Osteoblast (primary cell): ENCODE data around the gene MYO3B. TPM values are rescaled to one million over a fixed set of nuclear protein-coding genes. Genes with fewer than 3 reads are reported as not detected.

Experiments
- DNase-seq: peaks from one replicate; pipeline ENCODE4 v3.0.0; 2011; ENCODE audit warnings: low spot score, mixed read lengths; ENCODE audit not compliant: insufficient read length; ENCODE audit errors: missing footprints
- H2AFZ ChIP-seq: 2 replicates; pipeline ENCODE4 v1.6.0; 2011; ENCODE audit warnings: mild to moderate bottlenecking, low read length
- H3K27ac ChIP-seq: 2 replicates; pipeline ENCODE4 v1.5.1; 2011; ENCODE audit warnings: mild to moderate bottlenecking, low read depth, low read length, moderate library complexity
- H3K27me3 ChIP-seq: 2 replicates; pipeline ENCODE4 v1.6.0; 2012; ENCODE audit warnings: mild to moderate bottlenecking, control low read depth, inconsistent platforms, low read length, moderate library complexity; ENCODE audit not compliant: insufficient read depth
- H3K36me3 ChIP-seq: 2 replicates; pipeline ENCODE4 v1.5.1; 2011; ENCODE audit warnings: mild to moderate bottlenecking, low read length, control low read depth, moderate library complexity; ENCODE audit not compliant: insufficient read depth
- H3K4me1 ChIP-seq: 2 replicates; pipeline ENCODE4 v1.5.1; 2011; ENCODE audit warnings: mild to moderate bottlenecking, low read length, control low read depth, moderate library complexity; ENCODE audit not compliant: insufficient read depth
- H3K4me2 ChIP-seq: 2 replicates; pipeline ENCODE4 v1.6.0; 2011; ENCODE audit warnings: mild to moderate bottlenecking, low read length; ENCODE audit not compliant: insufficient read depth
- H3K4me3 ChIP-seq: fragments of 200-600 bp; sonication (generic); 3 replicates; pipeline ENCODE4 v1.5.1; 2012; ENCODE audit warnings: mild to moderate bottlenecking, low read length, inconsistent platforms; ENCODE audit not compliant: insufficient read depth
- H3K79me2 ChIP-seq: 2 replicates; pipeline ENCODE4 v1.6.0; 2012; ENCODE audit warnings: mild to moderate bottlenecking, low read length, control low read depth, inconsistent platforms; ENCODE audit not compliant: insufficient read depth
- H3K9me3 ChIP-seq: 2 replicates; pipeline ENCODE4 v1.5.1; 2011; ENCODE audit warnings: low read depth, low read length, control low read depth
- H4K20me1 ChIP-seq: 2 replicates; pipeline ENCODE4 v1.6.0; 2012; ENCODE audit warnings: mild to moderate bottlenecking, low read length, control low read depth; ENCODE audit not compliant: insufficient read depth
- CTCF ChIP-seq: IDR thresholded peaks from 2 replicates; pipeline ENCODE4 v1.5.1; 2011; ENCODE audit warnings: mild to moderate bottlenecking, low read depth, low read length, moderate library complexity; ENCODE audit errors: extremely low read depth
- total RNA-seq: library from RNA; depleted of rRNA; stranded (reverse); fragments of >200 nt; gene quantifications from 2 replicates; pipeline ENCODE4 v1.2.3, GENCODE V29; 2012

MYO3B gene
- total RNA-seq, 1 donor, result 0.36 TPM

DNA sequence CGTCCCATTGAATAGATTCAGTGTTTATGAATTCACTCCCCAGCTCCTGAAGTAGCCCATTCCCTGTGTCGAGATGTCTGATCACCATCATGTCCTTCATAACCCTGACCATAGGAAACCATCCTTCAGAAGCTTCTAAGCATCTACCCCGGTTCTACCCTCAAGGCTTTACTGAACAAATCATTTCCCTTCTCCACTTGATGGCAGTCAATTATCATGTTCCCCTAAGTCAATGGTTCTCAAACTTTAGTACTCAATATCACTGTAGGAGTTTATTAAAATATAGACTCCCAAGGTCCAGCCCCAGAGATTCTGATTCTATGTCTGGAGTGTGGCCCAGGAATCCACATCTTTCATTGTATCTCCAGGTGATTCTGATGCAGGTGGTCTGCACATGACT, 308.8 kb downstream of the MYO3B start:
- no peaks in the 10 kb centered on the region for H3K4me1 ChIP-seq
- no peaks in the 10 kb centered on the region for H3K36me3 ChIP-seq
- DNase-seq, result no peak
- H3K4me3 ChIP-seq, result no peak overlapping the region
- no peak for TF ChIP-seq CTCF
- no peak overlapping the region for H3K27ac ChIP-seq
- H3K79me2 ChIP-seq, result no peaks in the 10 kb centered on the region
- no peaks in the 10 kb centered on the region for H3K9me3 ChIP-seq
- H2AFZ ChIP-seq, result no peak overlapping the region
- H3K4me2 ChIP-seq, result no peak overlapping the region
- no peaks in the 10 kb centered on the region for H3K27me3 ChIP-seq
- H4K20me1 ChIP-seq, result no peaks in the 10 kb centered on the region

- Histone ChIP-seq H3K79me2 (no peaks in the 10 kb centered on the region), H3K9me3 (no peaks in the 10 kb centered on the region), H3K27ac (no peak overlapping the region), H3K4me2 (no peak overlapping the region), H3K4me3 (no peak overlapping the region), H4K20me1 (no peaks in the 10 kb centered on the region), H3K4me1 (no peaks in the 10 kb centered on the region), H2AFZ (no peak overlapping the region), H3K27me3 (no peaks in the 10 kb centered on the region), H3K36me3 (no peaks in the 10 kb centered on the region)
- DNase-seq, result no peak
- no peak for TF ChIP-seq CTCF
These were observed 310.9 kb downstream of the MYO3B start for GRCh38 chr2:170488807-170489206.

DNA sequence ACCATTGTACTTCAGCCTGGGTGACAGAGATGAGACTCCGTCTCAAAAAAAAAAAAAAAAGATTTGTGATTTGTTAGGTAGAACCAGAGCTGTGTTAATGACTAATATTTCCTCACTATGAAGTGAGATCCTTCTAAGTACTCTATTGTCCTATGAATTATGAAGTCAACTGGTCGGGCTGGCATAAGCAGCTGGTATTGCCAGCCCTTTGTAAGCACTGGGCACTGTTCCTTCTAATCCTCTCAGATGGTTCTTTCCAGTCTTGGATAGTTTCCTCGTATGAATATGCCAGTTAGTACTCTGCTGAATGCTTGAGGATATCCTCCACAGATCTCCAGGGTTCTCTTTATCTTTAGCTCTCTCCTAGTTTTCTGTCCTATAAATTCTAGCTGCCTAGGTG, 314.1 kb downstream of the MYO3B start:
- no peak overlapping the region for H3K4me3 ChIP-seq
- H3K27ac ChIP-seq, result no peak overlapping the region
- H3K4me2 ChIP-seq, result no peak overlapping the region
- H4K20me1 ChIP-seq, result no peaks in the 10 kb centered on the region
- H3K9me3 ChIP-seq, result no peaks in the 10 kb centered on the region
- H2AFZ ChIP-seq, result no peak overlapping the region
- DNase-seq, result no peak
- no peaks in the 10 kb centered on the region for H3K27me3 ChIP-seq
- H3K36me3 ChIP-seq, result no peaks in the 10 kb centered on the region
- no peak for TF ChIP-seq CTCF
- no peaks in the 10 kb centered on the region for H3K79me2 ChIP-seq
- no peaks in the 10 kb centered on the region for H3K4me1 ChIP-seq

GRCh38 chr2:170493426-170494097, 315.6 kb downstream of the MYO3B start:
- H4K20me1 ChIP-seq, result no peaks in the 10 kb centered on the region
- H3K4me1 ChIP-seq, result no peaks in the 10 kb centered on the region
- DNase-seq, result no peak
- no peaks in the 10 kb centered on the region for H3K27me3 ChIP-seq
- no peak overlapping the region for H3K4me3 ChIP-seq
- H3K9me3 ChIP-seq, result no peaks in the 10 kb centered on the region
- no peak overlapping the region for H3K4me2 ChIP-seq
- H2AFZ ChIP-seq, result no peak overlapping the region
- no peak overlapping the region for H3K27ac ChIP-seq
- no peak for TF ChIP-seq CTCF
- no peaks in the 10 kb centered on the region for H3K79me2 ChIP-seq
- no peaks in the 10 kb centered on the region for H3K36me3 ChIP-seq
